Activated T-cell treated with anti-CD3 and anti-CD28 coated beads, Interleukin-2, amount 50 U/mL, for 72 hours (primary cell): ENCODE results near the gene PLCB3. TPM values are rescaled to one million over a fixed set of nuclear protein-coding genes. Genes with fewer than 3 reads are reported as not detected.
A peak's percentile ranks its signal among the peaks of the same experiment; 100 is the strongest.

Source experiments
- ATAC-seq, 2 donors: fragments of 150-1000 bp; cut with Tn5 transposase; replicated peaks in 1 of 2; 2 replicates each; pipeline ENCODE4 v1.10.0; 2021; ENCODE audit warnings: moderate library complexity in 2 of 2, mild to moderate bottlenecking in 1 of 2
- DNase-seq, 2 donors: peaks; one replicate each; pipeline ENCODE4 v3.0.0; 2021 to 2022; ENCODE audit warnings: mixed read lengths in 1 of 2
- H3K27ac Mint-ChIP-seq: one replicate; pipeline ENCODE4 v1.8.0; 2022; ENCODE audit warnings: mild to moderate bottlenecking, moderate library complexity, mixed read lengths
- H3K27me3 Mint-ChIP-seq: one replicate; pipeline ENCODE4 v1.8.0; 2022; ENCODE audit warnings: low read depth, mixed read lengths
- H3K36me3 Mint-ChIP-seq, 2 donors: one replicate each; pipeline ENCODE4 v1.8.0; 2022; ENCODE audit warnings: mixed read lengths in 2 of 2, mild to moderate bottlenecking in 1 of 2; ENCODE audit not compliant: insufficient read depth in 2 of 2
- H3K4me1 Mint-ChIP-seq: one replicate; pipeline ENCODE4 v1.8.0; 2022; ENCODE audit warnings: low read depth, mixed read lengths
- H3K4me3 Mint-ChIP-seq, 2 donors: one replicate each; pipeline ENCODE4 v1.8.0; 2022; ENCODE audit warnings: mild to moderate bottlenecking in 2 of 2, mixed read lengths in 2 of 2, moderate library complexity in 2 of 2
- H3K9me3 Mint-ChIP-seq, 2 donors: one replicate each; pipeline ENCODE4 v1.8.0; 2022; ENCODE audit warnings: mixed read lengths in 2 of 2
- total RNA-seq, 2 donors: library from RNA; stranded (reverse); gene quantifications; one replicate each; pipeline ENCODE4 v1.2.3, GENCODE V29; 2022

PLCB3 gene
- 10 to 100 TPM in 1 of 2 donors, 1 to 10 TPM in 1; 9.1 to 10.5 TPM for total RNA-seq

DNA sequence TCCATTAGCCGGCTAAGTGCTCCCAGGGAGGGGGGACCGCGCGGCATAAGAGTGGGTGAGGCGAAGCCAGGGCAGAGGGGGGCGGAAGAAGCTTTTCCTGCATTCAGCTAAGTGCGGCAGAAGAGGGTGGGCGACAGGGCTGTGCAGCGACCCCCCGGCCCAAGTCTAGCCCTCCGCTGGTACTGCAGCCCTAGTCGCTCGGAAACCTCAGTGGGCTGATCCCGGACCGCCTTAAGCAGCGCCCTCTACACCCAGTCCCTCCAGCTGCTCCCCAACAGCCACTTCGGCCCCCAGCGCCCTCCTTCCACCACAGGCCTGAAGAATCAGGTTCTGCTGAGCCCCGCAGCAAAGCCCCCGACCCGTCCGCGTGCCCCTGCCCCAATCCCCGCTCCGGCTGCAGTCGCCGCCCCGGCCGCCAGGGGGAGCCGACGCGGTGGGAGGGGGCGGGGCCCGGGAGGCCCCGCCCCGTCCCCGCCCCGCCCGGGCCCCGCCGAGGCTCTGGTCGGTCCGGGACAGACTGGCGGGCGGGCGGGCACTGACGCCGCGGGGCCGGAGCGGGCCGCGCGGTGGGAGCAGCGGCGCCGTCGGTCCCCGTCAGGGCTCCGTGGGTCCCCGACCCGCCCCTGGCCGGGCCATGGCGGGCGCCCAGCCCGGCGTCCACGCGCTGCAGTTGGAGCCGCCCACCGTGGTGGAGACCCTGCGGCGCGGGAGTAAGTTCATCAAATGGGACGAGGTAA lies at the start of gene PLCB3:
TSS of gene PLCB3 (plus strand) at position 515 of the 737 bp plus-strand sequence. CDS start at position 635, 120 bp downstream.
- Mint-ChIP-seq H3K4me3 (peak within 1 kb of the TSS; percentile 95), H3K4me1 (peaks cover 32% of the 10 kb centered on the region), H3K27me3 (no peaks in the 10 kb centered on the region), H3K9me3 (no peaks in the 10 kb centered on the region), H3K27ac (peak within 1 kb of the TSS; percentile 80), H3K36me3 (no peaks in the 10 kb centered on the region)
- peak; percentile 71 to 72 for ATAC-seq
- peak; percentile 61 to 77 for DNase-seq

- Mint-ChIP-seq H3K36me3 (peaks cover 14 to 38% of the 10 kb centered on the region in 2 donors), H3K4me1 (peaks cover 31% of the 10 kb centered on the region), H3K9me3 (no peaks in the 10 kb centered on the region), H3K4me3 (no peak overlapping the region), H3K27me3 (no peaks in the 10 kb centered on the region), H3K27ac (peak overlapping the region; percentile 13)
- DNase-seq (no peak), ATAC-seq (no peak)
These were observed 49.8 kb upstream of the PLCB3 start for GRCh38 chr11:64201543-64201942.

- Mint-ChIP-seq H3K4me1 (peaks cover 35% of the 10 kb centered on the region), H3K36me3 (peaks cover 14 to 34% of the 10 kb centered on the region in 2 donors), H3K9me3 (no peaks in the 10 kb centered on the region), H3K27ac (no peak overlapping the region), H3K4me3 (no peak overlapping the region), H3K27me3 (no peaks in the 10 kb centered on the region)
- no peak for ATAC-seq
- DNase-seq, result no peak
These were observed 48.3 kb upstream of the PLCB3 start for GRCh38 chr11:64202992-64203391.

DNA sequence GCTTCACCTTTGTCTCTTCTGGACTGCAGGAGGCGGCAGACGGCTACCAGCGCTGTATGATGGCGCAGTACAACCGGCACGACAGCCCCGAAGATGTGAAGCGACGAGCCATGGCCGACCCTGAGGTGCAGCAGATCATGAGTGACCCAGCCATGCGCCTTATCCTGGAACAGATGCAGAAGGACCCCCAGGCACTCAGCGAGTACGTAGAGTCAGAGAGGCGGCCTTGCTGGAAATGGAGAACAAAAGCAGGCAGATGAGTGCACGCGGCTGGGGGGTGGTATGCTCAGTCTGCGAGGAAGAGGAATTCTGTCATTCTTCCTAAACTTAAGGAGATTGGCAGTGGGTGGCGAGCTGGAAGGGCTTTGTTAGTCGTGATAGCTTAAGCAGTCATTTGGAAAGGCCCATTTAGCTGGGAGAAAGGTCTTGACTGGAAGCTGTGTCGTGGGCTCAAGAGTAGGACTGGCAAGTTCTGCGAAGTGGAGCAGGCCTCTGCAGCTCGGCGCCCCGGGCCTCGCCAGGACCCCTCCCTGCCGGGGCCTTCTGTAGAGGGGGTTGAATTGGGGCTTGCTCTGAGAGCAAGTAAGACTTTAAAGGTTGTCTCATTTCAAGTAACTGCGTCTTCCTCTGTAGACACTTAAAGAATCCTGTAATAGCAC lies 47.8 kb upstream of the PLCB3 start:
- no peak overlapping the region for H3K27ac Mint-ChIP-seq
- no peak overlapping the region for H3K4me3 Mint-ChIP-seq
- no peaks in the 10 kb centered on the region for H3K9me3 Mint-ChIP-seq
- DNase-seq, result no peak
- peaks cover 41% of the 10 kb centered on the region for H3K4me1 Mint-ChIP-seq
- ATAC-seq, result no peak
- no peaks in the 10 kb centered on the region for H3K27me3 Mint-ChIP-seq
- peaks cover 14 to 34% of the 10 kb centered on the region in 2 donors for H3K36me3 Mint-ChIP-seq

DNA sequence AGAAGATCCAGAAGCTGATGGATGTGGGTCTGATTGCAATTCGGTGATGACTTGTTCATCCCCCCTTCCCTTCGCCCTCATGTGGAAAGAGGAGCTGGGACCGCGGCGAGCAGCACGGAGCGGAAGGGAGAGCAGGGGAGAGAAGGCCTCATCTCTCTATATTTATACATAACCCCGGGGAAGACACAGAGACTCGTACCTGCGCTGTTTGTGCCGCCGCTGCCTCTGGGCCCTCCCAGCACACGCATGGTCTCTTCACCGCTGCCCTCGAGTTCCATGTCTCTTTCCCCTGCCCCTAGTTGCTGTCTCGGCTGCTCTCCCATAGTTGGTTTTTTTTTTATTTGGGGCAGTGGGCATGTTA lies 47.3 kb upstream of the PLCB3 start:
- ATAC-seq, result no peak
- Mint-ChIP-seq H3K4me3 (no peak overlapping the region), H3K9me3 (no peaks in the 10 kb centered on the region), H3K36me3 (peaks cover 15 to 35% of the 10 kb centered on the region in 2 donors), H3K27me3 (no peaks in the 10 kb centered on the region), H3K4me1 (peaks cover 46% of the 10 kb centered on the region), H3K27ac (peak overlapping the region; percentile 93)
- no peak for DNase-seq

- Mint-ChIP-seq H3K4me3 (peak overlapping the region; percentile 42 to 66), H3K9me3 (no peaks in the 10 kb centered on the region), H3K27ac (peak overlapping the region; percentile 93), H3K4me1 (peaks cover 47% of the 10 kb centered on the region), H3K36me3 (peaks cover 18 to 35% of the 10 kb centered on the region in 2 donors), H3K27me3 (no peaks in the 10 kb centered on the region)
- ATAC-seq (peak; percentile 27 to 31), DNase-seq (peak; percentile 79 to 82)
These were observed 46.8 kb upstream of the PLCB3 start for GRCh38 chr11:64204464-64204989.

DNA sequence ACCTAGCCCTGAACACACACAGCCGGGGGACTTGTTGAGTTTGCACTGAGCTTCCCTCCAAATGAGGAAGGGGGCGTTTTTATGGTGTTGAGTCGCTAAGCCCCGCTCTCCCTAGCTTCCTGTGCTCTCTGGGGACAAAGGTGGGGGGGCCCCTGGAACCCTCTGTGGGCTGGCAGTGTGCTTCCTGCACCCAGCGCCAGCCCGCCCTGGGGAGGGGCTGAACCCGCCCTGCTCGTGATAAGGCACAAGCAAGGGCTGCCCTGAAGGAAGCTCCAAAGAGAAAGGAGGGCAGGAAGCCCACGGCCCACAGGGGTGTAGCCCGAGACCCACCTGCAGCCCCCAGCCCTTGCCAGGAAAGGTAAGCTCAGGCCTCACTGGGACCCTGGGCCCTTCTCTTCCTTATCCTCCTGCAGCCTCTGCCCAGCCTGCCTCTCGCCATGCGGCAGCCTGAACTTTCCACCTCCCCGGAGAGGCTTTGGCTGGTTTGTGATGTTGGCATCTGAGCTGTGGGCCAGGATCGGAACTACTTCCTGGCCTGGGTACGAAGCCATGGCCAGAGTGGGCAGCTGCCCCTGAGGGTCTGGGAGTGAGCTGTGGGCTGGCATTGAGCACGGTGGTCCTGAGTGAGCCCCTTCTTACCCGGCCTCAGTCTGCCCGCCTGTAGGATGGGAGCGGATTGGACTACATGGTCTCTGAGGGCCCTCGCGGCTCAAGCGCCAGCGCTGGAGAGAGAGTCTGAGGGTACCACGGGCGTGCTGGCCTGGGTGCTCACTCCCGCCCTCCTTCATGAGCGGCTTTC lies 44.7 kb upstream of the PLCB3 start, which contains the start of gene FERMT3:
TSS of gene FERMT3 (plus strand) at position 265 of the 799 bp plus-strand sequence. CDS start 644 bp downstream, outside the sequence.
- ATAC-seq, result peak; percentile 36 to 52

GRCh38 chr11:64207256-64208085 lies 43.9 kb upstream of the PLCB3 start:
- DNase-seq (peak; percentile 86 to 88), ATAC-seq (peak; percentile 83)
- no peaks in the 10 kb centered on the region for H3K27me3 Mint-ChIP-seq
- peak overlapping the region; percentile 94 to 97 for H3K4me3 Mint-ChIP-seq
- H3K9me3 Mint-ChIP-seq, result no peaks in the 10 kb centered on the region
- H3K36me3 Mint-ChIP-seq, result peaks cover 13 to 35% of the 10 kb centered on the region in 2 donors
- peaks cover 65% of the 10 kb centered on the region for H3K4me1 Mint-ChIP-seq
- peak overlapping the region; percentile 97 for H3K27ac Mint-ChIP-seq

More for the DNA sequence above, 44.7 kb upstream of the PLCB3 start, which contains the start of gene FERMT3:
- no peaks in the 10 kb centered on the region for H3K27me3 Mint-ChIP-seq
- peak within 1 kb of the TSS; percentile 94 to 97 for H3K4me3 Mint-ChIP-seq
- peaks cover 13 to 32% of the 10 kb centered on the region in 2 donors for H3K36me3 Mint-ChIP-seq
- peak within 1 kb of the TSS; percentile 97 for H3K27ac Mint-ChIP-seq
- H3K9me3 Mint-ChIP-seq, result no peaks in the 10 kb centered on the region
- peak; percentile 73 to 80 for DNase-seq
- peaks cover 56% of the 10 kb centered on the region for H3K4me1 Mint-ChIP-seq

DNA sequence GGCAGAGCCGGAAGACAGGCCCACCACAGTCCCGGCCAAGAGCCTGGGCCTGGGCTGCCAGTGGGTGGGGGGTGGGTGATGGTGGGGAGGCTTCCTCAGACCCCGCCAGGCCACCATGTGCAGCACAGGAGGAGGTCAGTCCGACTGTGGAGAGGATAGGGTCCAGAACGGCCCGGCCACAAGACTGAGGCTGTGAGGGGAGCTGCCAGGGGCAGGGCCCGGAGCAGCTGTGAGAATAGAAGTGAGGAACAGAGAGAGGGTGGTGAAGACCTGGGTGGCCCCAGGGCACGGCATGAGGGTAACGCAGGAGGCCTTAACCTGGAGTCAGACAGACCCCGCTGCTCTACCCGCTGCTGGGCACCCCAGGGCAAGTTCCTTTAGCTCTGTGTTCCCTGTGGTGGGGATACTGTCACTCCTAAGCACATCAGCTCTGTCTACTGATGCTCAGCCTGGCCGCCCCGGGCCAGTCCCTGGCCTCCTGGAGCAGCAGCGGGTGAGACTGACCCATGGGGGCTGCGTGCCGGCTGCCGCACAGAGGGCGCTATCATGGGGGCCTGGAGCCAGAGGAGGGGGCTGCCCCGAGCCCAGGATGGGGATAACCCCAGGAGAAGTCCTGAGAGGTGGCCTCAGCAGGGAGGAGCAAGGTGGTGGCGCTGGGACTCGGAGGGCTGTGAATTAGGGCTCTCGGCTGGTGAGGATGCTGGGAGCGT lies 43.1 kb upstream of the PLCB3 start:
- Mint-ChIP-seq H3K27me3 (no peaks in the 10 kb centered on the region), H3K36me3 (peaks cover 12 to 33% of the 10 kb centered on the region in 2 donors), H3K27ac (peak overlapping the region; percentile 97), H3K4me1 (peaks cover 70% of the 10 kb centered on the region), H3K4me3 (peak overlapping the region; percentile 94 to 97), H3K9me3 (no peaks in the 10 kb centered on the region)
- DNase-seq (no peak), ATAC-seq (no peak)

DNA sequence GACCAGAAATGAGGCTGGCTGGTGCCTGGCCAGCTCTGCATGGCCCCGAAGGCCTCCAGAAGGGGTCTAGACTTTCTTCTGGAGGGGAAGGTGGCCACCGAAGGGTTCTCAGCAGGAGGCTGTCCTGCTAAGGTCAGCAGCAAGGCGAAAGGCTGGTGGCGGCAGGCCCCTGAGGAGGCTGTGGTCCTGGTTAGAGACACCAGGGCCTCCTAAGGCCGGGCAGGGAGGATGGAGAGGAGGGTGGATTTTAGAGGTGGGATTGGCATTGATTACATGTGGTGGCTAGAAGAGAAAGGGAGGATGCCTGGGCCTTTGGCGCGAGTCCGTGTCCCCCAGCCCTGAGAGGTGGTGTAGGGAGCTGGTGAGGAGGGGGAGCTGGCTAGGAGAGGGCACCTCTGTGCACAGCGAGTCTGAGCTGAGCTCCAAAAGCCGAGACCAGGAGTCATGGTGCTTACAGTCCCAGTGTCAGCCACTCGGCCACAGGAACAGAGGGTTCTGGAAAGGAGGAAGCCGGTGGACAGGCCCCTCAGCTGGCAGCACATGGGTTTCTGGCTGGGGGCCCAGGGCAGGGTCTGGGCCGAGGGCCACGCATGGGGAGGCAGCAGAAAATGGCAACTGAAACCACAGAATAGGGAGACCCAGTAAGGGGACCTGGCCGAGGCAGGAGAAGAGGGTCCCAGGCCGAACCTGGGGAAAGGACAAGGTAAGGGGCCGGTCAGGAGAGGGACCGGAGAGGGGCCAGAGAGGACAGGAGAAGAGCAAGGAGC lies 42.4 kb upstream of the PLCB3 start:
- no peaks in the 10 kb centered on the region for H3K27me3 Mint-ChIP-seq
- peak overlapping the region; percentile 81 for H3K27ac Mint-ChIP-seq
- ATAC-seq (no peak), DNase-seq (no peak)
- H3K4me1 Mint-ChIP-seq, result peaks cover 67% of the 10 kb centered on the region
- H3K36me3 Mint-ChIP-seq, result peaks cover 11 to 28% of the 10 kb centered on the region in 2 donors
- H3K9me3 Mint-ChIP-seq, result no peaks in the 10 kb centered on the region
- peak overlapping the region; percentile 94 to 97 for H3K4me3 Mint-ChIP-seq

GRCh38 chr11:64209563-64209843 lies 41.8 kb upstream of the PLCB3 start:
- H3K9me3 Mint-ChIP-seq, result no peaks in the 10 kb centered on the region
- peaks cover 67% of the 10 kb centered on the region for H3K4me1 Mint-ChIP-seq
- H3K36me3 Mint-ChIP-seq, result peaks cover 11 to 28% of the 10 kb centered on the region in 2 donors
- H3K27me3 Mint-ChIP-seq, result no peaks in the 10 kb centered on the region
- no peak for DNase-seq
- peak overlapping the region; percentile 81 for H3K27ac Mint-ChIP-seq
- peak overlapping the region in 1 of 2 donors; percentile 34 for H3K4me3 Mint-ChIP-seq
- no peak for ATAC-seq
